Nephron (organoid): Measurements from ENCODE around the gene GJB6.

Experiments used
- H3K27ac Mint-ChIP-seq, 3 experiments: 2 replicates each; pipeline ENCODE4 v1.8.0; 2020; ENCODE audit warnings: mixed read lengths in 3 of 3, mild to moderate bottlenecking in 2 of 3, moderate library complexity in 1 of 3
- H3K27me3 Mint-ChIP-seq: 2 replicates; pipeline ENCODE4 v1.8.0; 2021; ENCODE audit warnings: low read depth, mild to moderate bottlenecking, moderate library complexity, mixed read lengths
- H3K36me3 Mint-ChIP-seq: 2 replicates; pipeline ENCODE4 v1.8.0; 2020; ENCODE audit warnings: low read depth, mixed read lengths
- H3K4me1 Mint-ChIP-seq: 2 replicates; pipeline ENCODE4 v1.8.0; 2020; ENCODE audit warnings: mixed read lengths
- H3K4me3 Mint-ChIP-seq, 3 experiments: 2 replicates each; pipeline ENCODE4 v1.8.0; 2020; ENCODE audit warnings: mild to moderate bottlenecking in 3 of 3, mixed read lengths in 3 of 3, moderate library complexity in 2 of 3
- H3K9me3 Mint-ChIP-seq: 2 replicates; pipeline ENCODE4 v1.8.0; 2020; ENCODE audit warnings: mixed read lengths
- CTCF ChIP-seq, 3 experiments: fragments of 200-600 bp; sonication (generic); IDR thresholded peaks; one replicate each; pipeline ENCODE4 v1.5.0; 2021; ENCODE audit warnings: antibody characterized with exemption in 3 of 3; ENCODE audit not compliant: unreplicated experiment in 3 of 3

Gene GJB6

DNA sequence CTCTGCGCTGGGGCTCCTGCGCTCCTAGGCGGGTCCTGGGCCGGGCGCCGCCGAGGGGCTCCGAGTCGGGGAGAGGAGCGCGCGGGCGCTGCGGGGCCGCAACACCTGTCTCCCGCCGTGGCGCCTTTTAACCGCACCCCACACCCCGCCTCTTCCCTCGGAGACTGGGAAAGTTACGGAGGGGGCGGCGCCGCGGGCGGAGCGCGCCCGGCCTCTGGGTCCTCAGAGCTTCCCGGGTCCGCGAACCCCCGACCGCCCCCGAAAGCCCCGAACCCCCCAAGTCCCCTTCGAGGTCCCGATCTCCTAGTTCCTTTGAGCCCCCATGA is 39.3 kb downstream of the GJB6 start, which contains the start of gene GJB2:
Gene GJB2, minus strand, starts transcription at position 103 of the 326 bp plus-strand sequence. CDS start 3,357 bp downstream, outside the sequence.
- Mint-ChIP-seq H3K4me1 (peaks cover 14% of the 10 kb centered on the region), H3K27ac (no peak within 1 kb of the TSS), H3K36me3 (no peaks in the 10 kb centered on the region), H3K4me3 (peak within 1 kb of the TSS; percentile 76 to 81 (median 81)), H3K9me3 (peaks cover 2% of the 10 kb centered on the region), H3K27me3 (peaks cover 86% of the 10 kb centered on the region)
- TF ChIP-seq CTCF (IDR thresholded peaks at IDR 0.05; ENCODE audit: unreplicated experiment in 3 of 3), result no peak

DNA sequence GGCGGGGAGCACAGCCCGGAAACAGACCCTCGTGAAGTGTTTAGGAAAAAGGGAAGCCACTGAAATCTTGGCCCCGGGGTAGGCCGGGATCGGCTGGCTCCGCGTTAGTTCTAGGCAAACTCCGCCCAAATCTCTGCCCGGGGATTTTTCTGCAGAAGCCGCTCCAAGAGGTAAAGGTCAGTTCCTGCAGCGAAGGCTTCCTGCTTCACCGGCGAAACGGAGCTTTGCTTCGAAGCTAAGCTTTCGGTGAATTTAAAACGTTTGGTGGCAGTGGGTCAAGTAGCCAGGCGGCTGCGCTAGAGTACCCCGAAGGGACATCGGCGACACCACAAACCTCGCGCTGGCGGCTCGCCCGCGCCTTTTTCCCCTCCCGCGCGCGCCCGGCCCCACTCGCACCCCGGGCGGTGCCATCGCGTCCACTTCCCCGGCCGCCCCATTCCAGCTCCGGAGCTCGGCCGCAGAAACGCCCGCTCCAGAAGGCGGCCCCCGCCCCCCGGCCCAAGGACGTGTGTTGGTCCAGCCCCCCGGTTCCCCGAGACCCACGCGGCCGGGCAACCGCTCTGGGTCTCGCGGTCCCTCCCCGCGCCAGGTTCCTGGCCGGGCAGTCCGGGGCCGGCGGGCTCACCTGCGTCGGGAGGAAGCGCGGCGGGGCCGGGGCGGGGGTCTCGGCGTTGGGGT is 39.8 kb downstream of the GJB6 start:
- no peaks in the 10 kb centered on the region for H3K36me3 Mint-ChIP-seq
- peaks cover 2% of the 10 kb centered on the region for H3K9me3 Mint-ChIP-seq

GRCh38 chr13:20191311-20192157 is 40.6 kb downstream of the GJB6 start:
- Mint-ChIP-seq H3K36me3 (no peaks in the 10 kb centered on the region), H3K4me1 (peaks cover 14% of the 10 kb centered on the region), H3K9me3 (peaks cover 2% of the 10 kb centered on the region), H3K27me3 (peaks cover 85% of the 10 kb centered on the region), H3K27ac (no peak overlapping the region), H3K4me3 (peak overlapping the region; percentile 76 to 81 (median 78))
- TF ChIP-seq CTCF (IDR thresholded peaks at IDR 0.05; ENCODE audit: unreplicated experiment in 3 of 3), result no peak

More for the DNA sequence above, 39.8 kb downstream of the GJB6 start:
- TF ChIP-seq CTCF (IDR thresholded peaks at IDR 0.05; ENCODE audit: unreplicated experiment in 3 of 3), result no peak
- peaks cover 89% of the 10 kb centered on the region for H3K27me3 Mint-ChIP-seq
- H3K27ac Mint-ChIP-seq, result no peak overlapping the region
- H3K4me3 Mint-ChIP-seq, result peak overlapping the region; percentile 76 to 81 (median 78)
- peaks cover 14% of the 10 kb centered on the region for H3K4me1 Mint-ChIP-seq

DNA sequence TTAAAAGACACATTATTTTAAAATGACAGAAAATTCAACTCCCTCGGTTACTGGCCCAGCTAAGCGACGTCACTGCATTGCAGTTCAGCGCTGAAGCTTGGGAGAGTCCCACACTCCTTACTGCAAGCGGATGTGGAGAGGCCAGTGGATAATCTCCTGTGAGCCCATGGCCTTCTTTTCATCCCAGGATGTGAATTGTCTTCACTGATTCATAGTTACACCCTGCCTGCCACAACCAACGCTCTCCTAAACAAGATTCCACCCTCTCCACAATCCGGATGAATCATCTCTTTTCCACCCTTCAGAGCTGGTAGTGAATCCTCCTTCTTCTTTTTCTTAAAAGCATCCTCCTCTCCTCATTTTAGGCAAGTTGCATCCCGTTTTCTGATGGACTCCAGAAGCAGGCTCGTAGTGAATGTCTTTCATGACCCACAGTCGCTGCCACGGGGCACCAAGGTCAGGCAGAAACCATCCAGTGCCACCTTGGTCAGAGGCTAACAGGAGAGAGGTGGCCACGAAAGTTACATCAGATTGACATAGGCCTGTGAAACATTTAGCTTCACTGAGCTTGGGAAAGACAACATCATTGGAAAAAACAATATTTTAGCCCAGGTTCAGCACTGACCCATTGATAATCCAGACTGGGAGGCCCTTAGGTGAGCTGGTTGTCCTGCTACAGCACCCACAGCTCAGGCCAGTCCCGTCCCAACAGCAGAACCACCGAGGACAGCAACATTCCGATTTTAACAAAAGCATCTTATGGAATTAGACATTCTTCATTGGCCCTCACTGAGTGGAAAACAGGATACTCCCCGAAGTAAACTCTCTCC is 41.4 kb downstream of the GJB6 start:
- Mint-ChIP-seq H3K36me3 (no peaks in the 10 kb centered on the region), H3K27ac (no peak overlapping the region), H3K4me1 (peaks cover 14% of the 10 kb centered on the region), H3K9me3 (peaks cover 2% of the 10 kb centered on the region), H3K4me3 (peak overlapping the region; percentile 76 to 81 (median 78)), H3K27me3 (peaks cover 79% of the 10 kb centered on the region)
- TF ChIP-seq CTCF (IDR thresholded peaks at IDR 0.05; ENCODE audit: unreplicated experiment in 3 of 3), result no peak

- peaks cover 2% of the 10 kb centered on the region for H3K9me3 Mint-ChIP-seq
- H3K4me3 Mint-ChIP-seq, result no peak overlapping the region
- no peak for TF ChIP-seq CTCF (IDR thresholded peaks at IDR 0.05; ENCODE audit: unreplicated experiment in 3 of 3)
- H3K4me1 Mint-ChIP-seq, result peaks cover 14% of the 10 kb centered on the region
- H3K36me3 Mint-ChIP-seq, result no peaks in the 10 kb centered on the region
- no peak overlapping the region for H3K27ac Mint-ChIP-seq
- peaks cover 73% of the 10 kb centered on the region for H3K27me3 Mint-ChIP-seq
Observed at GRCh38 chr13:20190076-20190475, 42.0 kb downstream of the GJB6 start.
